Keratinocyte (primary cell): ENCODE data around the gene IRGQ.

Experiments
- CTCF ChIP-seq, 3 experiments: IDR thresholded peaks in 1 of 3; conservative IDR thresholded peaks in 1 of 3; optimal IDR thresholded peaks in 1 of 3; 2 replicates in 2 of 3; 3 replicates in 1 of 3; pipeline versions ENCODE3 to v1.5.1; 2011; ENCODE audit warnings: low read length in 3 of 3, mild to moderate bottlenecking in 3 of 3, moderate library complexity in 2 of 3, control low read depth in 1 of 3, inconsistent platforms in 1 of 3; ENCODE audit not compliant: insufficient read depth in 2 of 3; ENCODE audit errors: extremely low read depth in 1 of 3
- EZH2 ChIP-seq: IDR thresholded peaks from one replicate; pipeline ENCODE4 v1.6.1; 2012; ENCODE audit warnings: inconsistent platforms, mild to moderate bottlenecking, low read length, moderate library complexity

- TF ChIP-seq CTCF (optimal IDR thresholded peaks at IDR 0.05 in 1 of 3, IDR thresholded peaks at IDR 0.05 in 1 of 3, conservative IDR thresholded peaks at IDR 0.05 in 1 of 3; ENCODE audit: extremely low read depth in 1 of 3, insufficient read depth in 2 of 3, low read length in 3 of 3): no peak
- TF ChIP-seq EZH2: no peak
Measured at GRCh38 chr19:43569657-43570056, 26.3 kb downstream of the IRGQ start.
